Dermis blood vessel endothelial cell (primary cell): ENCODE measurements around the gene SAXO1. TPM values are rescaled to one million over a fixed set of nuclear protein-coding genes. Genes with fewer than 3 reads are reported as not detected.

Experiments used
- total RNA-seq: library from RNA; depleted of rRNA; stranded (reverse); fragments of >200 nt; gene quantifications from 2 replicates; pipeline ENCODE4 v1.2.3, GENCODE V29; 2014

Gene SAXO1
- total RNA-seq, 1 donor from 2014 or later = not detected

Other genes starting within 250 kb of the SAXO1 start
- 34.6 and 37.8 TPM in 2 replicates for gene RRAGA, start 16.2 kb upstream of the SAXO1 start, total RNA-seq
- 18.4 and 23.8 TPM in 2 replicates for gene HAUS6, start 69.7 kb upstream of the SAXO1 start, total RNA-seq
- gene PLIN2, start 94.3 kb upstream of the SAXO1 start, total RNA-seq = 141 and 188 TPM in 2 replicates
- gene DENND4C, start 197.5 kb upstream of the SAXO1 start, total RNA-seq = 98.2 and 125 TPM in 2 replicates